GF-D8 (cell line): ENCODE measurements around the gene PLA2R1.

ENCODE experiments used
- DNase-seq: peaks from one replicate; lab custom pipeline; 2025; lab: John Stamatoyannopoulos, UW

PLA2R1 gene

DNA sequence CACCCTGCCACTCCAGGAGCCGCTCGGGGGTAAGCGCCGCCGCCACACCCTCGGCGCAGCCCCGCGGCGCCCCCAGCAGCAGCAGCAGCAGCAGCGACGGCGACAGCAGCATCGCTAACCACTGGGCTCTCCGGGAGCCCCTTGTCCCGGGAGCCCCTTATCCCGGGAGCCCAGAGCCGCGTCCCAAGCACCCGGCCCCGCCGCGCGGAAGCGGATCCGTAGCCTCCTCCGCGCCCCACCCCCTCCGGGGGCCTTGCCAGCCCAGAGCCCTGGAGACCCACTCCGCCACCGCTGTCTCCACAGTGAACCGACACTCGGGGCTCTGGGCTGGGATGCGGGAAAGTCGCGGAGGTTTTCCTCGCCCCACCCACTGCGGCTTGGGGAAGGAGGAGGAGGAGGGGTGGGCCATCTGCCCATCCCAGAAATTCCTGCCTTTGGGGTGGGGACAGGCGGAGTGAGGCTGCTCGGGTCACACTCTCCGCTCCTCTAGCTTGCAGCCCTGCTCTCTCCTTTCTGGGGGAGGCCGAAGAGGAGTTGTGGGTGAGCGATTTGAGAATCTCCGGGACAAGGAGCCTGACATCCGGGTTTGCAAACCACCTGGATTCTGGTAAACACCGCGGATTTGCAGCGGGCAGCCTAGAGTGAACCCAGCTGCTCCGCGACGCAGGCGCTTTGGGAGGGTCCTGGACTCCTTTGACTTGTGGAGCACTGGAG, at the start of gene PLA2R1:
Gene PLA2R1 (minus strand): TSS at position 324 of the 714 bp plus-strand sequence. CDS start 212 bp downstream, at position 112.
- DNase-seq: no peak

DNA sequence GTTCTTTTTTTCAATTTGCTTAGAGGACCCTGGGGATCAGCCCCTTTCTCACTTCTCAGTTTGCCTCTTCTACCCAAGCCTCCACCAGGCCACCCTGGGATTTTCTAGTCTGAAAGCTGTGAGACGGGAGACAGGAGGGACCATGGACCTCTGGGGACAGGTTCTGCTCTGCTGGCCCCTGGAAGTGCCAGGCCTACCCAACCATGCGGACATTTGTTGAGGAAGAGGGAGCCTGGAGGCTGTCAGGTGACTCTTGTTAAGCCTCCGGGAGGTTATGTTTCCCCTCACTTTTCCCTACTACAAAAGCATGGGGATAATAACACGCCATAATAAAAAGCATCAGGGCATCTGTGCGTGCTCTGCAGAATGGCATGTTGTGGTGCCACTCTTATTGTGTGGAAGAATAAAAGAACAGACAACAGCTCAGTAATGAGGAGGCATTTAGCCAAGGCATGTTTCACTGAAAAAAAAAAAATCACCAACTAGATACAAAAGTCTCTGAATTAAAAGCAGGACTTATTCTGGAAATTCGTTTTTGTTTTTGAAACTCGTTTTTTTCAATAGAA, 48.3 kb upstream of the PLA2R1 start:
- DNase-seq: no peak

DNA sequence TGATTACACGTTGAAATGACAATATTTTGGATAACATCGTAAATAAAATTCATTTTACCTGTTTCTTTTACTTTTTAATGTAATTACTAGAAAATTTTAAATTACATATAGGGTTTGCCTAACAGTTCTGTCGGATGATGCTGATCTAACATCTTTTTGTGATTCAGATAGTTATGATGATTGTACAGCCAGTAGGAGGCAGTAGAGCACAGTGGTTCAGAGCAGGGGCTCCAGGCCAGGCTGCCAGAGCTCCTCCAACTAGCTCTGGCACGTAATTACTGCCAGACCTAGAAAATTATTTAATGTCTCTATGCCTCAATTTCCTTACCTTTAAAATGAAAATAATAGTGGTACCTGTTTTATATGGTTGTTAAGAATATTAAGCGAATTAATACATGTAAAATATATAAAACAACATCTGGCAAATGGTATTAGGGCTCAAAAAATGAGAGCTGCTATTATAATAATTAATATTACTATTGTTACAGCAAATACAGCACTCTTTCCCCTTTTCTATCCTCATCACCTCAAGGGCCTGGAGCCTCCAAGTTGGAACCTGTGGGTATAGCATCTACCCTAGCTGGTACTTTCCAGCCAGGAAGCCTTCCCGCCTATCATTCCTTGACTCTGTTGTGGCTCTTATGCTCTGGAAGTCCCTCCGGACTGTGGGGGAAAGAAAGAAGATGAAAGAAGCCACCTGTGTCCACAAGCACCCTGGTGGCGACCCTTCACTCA, 47.7 kb upstream of the PLA2R1 start:
- peak; percentile 4 for DNase-seq

DNA sequence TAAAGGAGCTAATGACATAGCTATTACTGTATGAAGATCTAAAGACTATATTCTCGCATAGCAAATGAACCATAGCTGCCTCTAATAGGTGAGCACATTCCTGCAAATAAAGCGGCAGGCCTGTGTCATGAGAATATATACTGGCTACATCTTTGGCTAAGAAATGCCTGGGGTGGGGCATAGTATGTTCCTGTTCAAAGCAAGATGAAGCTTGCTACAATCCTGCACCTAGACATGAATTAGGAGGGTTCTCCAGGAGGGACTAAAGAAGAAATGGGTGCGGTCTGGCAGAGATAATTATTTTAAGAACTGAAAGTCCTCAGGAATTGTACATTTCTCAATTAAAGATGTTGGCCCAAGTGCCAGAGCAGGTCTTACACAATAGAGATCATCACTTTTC, 46.8 kb upstream of the PLA2R1 start:
- no peak for DNase-seq

DNA sequence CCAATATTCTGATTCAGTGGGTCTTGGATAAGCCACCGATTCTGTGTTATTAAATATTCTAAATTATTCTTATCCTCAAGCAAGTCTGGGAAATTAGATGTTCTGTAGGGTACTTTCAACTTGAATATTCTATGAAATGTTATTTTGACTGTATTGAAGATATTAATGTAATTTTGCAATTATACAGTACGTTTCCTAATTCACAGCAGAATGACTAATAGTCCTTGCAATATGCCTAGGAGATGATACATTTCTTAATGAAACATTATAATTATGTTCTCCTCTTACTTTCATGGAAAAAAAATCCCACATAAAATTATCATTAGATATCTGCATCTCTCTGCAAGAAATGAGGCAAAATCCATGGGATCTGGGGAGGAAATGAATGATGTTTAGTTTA, 46.2 kb upstream of the PLA2R1 start:
- no peak for DNase-seq

DNA sequence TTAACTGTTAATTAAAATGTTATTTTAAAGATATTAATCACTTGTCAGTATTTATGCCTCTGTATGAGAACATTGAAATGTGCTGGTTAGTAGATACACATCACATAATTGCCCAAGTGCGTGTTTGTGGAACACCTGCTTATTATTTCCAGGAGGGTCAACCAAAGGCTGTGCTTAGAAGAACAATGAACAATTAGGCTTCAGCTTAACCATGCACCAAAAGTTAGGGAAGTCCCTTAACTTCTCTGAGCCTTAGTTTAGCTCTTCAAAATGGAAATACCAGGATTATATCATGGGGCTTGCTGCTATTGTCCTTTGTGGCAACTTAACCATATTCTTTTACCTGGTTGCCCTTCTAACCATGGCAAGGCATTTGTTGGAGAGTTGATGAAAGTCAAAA, 43.0 kb upstream of the PLA2R1 start:
- DNase-seq: no peak

DNA sequence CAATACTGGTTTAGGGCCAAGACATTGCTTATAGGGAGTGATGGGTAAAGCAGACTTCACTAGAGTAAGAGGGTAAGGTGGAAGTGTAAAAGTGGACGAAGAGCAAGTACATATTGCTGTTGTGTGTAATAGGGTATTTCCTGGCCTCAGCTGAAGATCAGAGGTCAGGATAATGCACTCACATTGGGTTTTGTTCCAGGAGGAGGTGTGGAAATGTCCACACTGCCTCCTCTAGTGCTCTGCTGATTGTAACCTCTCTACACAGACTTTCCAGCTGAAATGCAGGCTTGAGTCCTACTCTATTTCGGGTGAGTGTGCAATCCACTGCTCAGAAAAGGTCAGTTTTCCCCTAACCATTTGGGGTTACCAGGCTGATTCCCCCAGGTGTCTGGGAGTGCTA, 41.7 kb upstream of the PLA2R1 start:
- no peak for DNase-seq

DNA sequence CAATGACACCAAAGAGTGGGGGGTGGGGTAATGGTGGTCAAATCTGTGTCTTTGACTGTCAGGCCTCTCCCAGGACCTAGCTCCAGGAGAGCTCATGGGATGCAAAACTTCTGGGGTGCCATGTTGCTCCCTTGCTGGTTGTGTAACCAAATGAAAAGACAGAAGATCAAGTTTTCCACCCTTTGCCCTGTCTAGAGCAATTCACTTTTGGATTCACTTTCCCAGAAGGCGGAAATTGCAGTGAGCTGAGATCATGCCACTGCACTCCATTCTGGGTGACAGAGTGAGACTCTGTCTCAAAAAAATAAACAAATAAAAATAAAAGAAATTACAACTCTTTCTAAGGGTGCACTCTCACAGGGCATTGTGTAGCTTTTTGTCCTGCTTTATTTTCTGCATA, 34.9 kb upstream of the PLA2R1 start:
- DNase-seq: no peak

DNA sequence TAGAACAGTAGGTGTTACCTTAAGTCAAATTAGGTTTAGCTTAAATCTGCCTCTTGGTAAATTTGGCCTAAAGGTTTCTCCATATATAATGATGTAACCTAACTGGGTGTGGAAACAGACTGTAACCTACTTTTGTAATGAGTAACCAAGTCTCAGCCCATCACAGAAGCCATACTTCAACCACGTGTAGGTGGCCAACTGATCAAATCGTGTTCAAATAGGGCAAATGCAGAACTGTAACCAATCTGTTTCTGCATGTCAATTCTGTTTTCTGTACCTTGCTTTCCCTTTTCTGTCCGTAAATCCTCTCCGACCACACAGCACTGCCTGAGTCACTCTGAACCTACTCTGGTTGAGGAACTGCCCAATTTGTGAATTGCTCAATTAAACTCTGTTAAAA, 34.0 kb upstream of the PLA2R1 start:
- DNase-seq: no peak

DNA sequence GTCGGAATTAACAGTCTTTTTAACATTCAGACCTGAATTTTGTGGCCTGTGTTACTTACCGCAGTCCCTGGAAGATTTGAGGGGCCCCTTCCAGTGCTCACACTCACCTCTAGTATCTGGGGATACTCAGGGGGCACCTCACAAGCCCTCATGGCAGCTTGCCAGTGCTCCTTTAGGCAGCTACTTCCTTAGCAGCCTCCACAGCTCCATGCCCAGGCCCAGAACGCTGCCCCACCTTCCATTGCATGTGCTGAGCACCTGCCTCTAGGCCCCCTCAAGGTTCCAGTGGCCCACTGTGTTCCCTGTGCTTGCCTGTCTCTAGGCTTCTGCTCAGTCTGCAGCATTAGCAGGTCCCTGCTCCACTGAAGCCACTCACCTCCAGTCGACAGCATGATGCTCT, 30.0 kb upstream of the PLA2R1 start:
- no peak for DNase-seq

DNA sequence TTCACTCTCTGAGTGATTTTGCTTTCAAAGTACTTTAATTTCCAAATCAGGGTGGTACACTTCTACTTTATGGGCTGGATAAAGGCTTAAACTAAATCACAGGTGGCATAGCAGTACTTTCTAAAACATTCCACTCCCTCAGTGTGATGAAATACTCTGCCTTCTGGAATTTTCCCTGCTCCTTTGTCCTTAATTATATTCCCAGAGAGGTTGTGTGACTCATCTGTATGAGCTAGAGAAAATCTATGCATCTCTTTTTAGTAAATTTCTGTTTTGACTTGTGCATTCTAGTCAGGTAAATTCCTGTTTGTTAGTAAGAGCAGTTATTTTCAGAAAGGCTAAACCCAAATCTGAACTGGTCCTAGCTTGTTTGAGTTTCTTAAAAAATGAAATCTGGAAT, 29.0 kb upstream of the PLA2R1 start:
- no peak for DNase-seq

DNA sequence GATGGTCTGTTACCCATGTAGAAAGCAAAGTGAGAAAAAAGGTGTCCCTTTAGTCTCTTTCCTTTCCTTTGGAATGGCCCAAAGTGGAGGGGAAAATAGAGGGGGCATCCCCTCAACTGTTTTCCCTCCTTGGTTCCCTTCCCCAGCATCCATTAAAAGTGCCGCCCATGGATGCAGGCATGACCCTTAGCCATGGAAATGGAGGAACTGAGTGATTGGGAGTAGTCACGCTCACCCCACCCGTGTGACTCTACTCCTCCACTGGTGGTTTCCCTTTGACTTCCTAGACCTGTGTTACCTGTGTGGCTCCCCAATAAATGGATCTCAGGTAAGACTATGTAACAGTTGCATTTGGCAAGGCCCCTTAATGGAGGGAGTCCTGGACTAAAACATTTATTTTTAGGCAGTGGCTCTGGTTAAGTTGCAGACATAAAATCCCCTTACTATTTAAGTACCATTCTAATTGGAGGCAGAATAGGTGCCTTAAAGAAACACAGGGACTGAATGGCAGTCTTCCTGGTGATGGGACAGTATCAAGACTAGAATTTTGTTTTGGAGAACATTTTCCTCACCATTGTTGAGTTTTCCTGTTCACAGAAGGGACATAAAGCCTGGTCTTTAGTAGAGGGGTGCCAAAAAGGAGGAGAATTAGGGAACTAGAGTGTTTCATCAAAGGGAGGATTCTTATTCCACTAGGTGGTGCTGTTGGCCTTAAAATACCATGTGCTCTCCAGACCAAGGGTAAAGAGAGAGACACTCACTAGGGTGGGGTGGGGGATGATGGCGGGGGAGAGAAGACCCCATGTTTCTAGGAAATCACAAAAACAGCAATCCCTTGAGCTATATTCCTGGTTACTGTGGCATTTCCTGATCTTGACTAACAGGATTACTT, 25.7 kb upstream of the PLA2R1 start:
- no peak for DNase-seq

DNA sequence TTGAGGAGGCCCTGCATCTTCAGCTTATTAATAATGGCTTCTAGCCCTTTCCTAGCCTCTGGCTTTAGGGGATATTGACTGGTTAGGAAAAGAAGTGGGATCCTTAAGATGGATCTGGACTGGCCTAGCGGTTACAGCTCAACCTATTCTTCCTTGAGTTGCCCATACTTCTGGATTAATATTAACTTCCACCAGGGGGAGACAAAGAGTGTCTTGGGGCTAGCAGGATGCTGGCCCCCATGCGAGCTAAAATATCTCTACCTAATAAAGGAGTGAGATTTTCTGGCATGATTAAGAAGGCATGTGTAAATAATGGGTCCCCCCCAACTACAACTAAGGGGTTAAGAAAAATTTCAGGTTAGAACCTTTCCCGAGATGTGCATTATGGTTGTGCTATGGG, 23.2 kb upstream of the PLA2R1 start:
- DNase-seq: no peak

DNA sequence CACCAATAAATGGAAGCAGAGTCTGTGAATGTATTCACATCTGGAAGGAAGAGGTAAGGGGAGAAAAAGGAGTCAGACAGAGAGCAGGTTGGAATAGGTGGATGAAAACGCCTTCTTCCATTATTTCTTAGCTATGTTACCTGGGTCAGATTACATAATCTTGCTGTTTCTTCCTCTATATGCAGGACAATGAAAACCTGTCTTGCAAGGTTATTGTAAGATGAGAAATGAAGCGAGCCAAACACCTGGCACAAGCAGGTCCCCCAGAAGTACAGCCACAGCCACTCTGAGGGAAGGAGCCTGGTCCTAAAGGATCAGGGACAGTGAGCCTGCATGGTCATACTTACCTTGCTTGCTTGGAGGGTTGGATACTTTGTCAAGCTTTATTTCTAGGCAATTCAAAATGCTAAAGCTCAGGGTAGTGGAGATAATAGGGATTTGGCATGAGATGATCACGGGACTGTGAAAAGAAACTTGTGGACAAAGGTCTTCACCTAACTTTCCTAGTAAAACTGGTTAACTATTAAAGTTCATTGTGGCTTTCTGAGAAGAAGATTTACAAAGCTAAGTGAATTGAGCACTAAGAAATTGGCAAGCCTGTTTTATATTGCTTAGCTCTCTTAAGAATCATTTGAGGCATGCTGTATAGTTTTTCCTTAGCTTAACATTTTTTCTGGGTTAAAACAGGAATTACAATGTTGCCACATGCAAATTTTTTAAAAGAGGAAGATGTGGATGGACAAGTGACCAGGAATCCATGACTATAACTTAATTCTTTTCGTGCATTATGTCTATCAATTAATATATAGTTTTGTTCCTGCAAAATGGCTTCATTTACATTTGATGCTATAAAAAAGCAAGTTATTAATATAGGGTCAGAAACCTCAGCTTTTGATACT, 15.7 kb upstream of the PLA2R1 start:
- no peak for DNase-seq

DNA sequence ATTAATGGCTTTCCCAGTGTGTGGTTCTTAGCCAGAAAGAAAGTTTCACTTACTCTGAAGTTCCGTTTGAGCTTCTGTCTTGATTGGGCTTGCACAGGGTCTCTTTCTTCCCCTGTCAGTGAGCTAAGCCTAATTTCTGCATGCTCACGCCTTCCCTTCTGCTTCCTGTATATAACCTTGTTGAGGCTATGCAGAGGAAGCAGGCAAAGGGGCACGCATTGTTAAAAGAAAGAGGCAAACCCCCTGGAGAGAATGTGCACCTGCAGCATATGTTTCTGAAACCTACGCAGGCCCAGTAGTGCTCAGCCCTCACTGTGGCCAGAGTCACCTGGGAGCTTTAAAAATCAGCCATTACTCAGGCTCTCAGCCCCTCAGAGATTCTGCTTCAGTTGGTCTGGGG, 14.5 kb upstream of the PLA2R1 start:
- DNase-seq: no peak

DNA sequence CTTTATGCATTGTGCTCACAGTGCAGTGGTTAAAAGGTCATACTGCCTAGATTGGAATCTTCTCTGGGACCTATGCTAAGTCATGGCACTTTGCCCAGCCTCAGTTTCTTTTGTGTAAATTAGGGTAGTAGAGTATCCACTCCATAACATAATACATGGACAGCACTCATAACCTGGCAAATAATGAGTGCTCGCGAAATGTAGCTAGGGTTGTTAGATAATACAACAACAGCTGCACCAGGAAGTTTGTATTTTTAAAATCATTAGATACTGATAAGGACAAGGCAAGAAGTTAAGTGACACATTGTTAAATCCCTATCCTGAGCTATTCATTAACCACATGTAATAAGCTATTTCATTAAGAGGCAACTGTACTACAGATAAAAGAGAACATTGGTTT, 13.8 kb upstream of the PLA2R1 start:
- no peak for DNase-seq

DNA sequence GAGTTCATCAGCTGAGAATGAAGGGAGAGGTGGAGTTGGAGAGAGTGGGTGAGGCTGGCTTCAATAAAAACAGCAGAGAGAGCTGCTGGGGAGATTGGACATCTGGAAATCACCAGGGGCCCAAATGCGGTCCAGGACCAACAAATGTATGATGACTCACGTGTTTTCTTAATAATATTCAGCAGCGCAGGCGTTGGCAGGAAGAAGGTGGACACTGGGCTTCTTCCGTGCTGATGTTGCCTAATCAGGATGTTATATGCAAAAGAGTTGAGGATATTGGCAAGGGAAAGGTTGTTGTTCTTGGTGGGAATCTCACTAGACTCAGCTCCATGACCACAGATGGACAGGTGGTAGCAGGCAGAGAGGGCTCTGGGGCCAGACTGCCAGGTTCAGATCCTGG, 12.8 kb upstream of the PLA2R1 start:
- DNase-seq: no peak

DNA sequence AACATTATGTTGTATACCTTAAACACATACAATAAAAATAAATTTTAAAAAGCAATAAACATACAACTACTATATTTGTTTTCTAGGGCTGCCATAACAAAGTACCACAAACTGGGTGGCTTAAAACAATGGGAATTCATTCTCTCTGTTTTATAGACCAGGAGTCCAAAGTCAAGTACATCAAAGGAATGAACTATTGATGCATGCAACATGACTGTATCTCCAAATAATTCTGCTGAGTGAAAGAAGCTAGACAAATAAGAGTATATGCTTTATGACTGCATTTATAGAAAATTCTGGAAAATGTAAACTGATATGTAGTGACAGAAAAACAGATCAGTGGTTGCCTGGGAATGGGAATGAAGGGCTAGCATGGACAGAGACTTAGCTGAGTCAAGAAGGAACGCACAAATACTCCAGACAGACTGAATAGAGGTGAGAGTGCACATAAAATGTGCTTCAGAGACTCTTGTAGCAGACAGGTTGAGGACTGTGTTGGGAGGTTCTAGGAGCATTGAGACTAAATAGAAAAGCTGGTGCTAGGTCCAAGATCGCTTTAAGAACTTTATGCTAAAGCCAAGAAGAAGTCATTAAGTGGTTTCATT, 11.0 kb upstream of the PLA2R1 start:
- no peak for DNase-seq

DNA sequence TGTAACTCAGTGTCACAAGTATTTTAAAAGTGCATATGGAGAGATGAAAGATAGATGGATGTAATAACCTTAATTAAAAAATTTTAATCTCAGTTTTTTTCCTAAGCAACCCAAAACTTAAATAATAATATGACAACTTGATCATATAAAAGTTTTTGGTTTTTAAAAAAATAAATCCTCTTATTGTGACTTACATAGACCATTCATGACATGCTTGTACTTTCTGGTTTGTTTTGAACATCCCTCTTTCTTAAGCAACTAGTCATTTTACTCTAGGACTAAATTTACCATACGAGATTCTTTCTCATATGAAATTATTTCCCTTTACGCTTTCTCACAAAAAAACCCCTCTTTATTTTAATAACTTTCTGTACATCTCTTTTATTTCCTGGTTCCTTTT, 6.5 kb upstream of the PLA2R1 start:
- DNase-seq: no peak

DNA sequence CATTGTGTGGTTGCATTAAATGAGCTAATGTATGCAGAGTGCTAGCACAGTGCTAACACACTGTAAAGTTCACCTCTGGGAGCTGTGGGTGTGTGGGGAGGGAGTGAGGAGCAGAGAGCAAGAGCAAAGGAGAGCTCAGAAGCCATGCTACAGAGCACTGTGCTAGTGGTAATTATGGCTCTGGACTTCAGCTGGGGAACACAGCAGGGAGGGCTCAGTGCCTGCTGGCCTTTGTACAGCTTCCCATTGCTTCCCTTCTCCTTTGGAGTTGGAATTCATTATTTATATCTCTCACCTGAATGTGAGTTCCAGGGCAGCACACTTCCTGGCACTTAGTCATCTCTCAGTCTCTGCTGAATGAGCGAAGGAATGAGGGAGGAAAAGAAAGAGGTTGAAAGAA, 2.5 kb upstream of the PLA2R1 start:
- no peak for DNase-seq
